HG03342 (cell line): ENCODE data around the gene MSH2.
A peak's percentile ranks its signal among the peaks of the same experiment; 100 is the strongest.

Experiments used
- ATAC-seq: cut with Tn5 transposase; IDR thresholded peaks from one replicate; pipeline ENCODE4 v1.9.1; 2021; ENCODE audit warnings: mild to moderate bottlenecking, moderate library complexity; ENCODE audit not compliant: unreplicated experiment

MSH2 gene

GRCh38 chr2:47504174-47504810 is 101.3 kb downstream of the MSH2 start:
- ATAC-seq, result no peak

GRCh38 chr2:47506024-47506423 is 103.1 kb downstream of the MSH2 start:
- ATAC-seq, result no peak

GRCh38 chr2:47506436-47506835 is 103.5 kb downstream of the MSH2 start:
- ATAC-seq, result no peak

GRCh38 chr2:47508080-47508479 is 105.1 kb downstream of the MSH2 start:
- no peak for ATAC-seq

- no peak for ATAC-seq
Observed at GRCh38 chr2:47508641-47509040, 105.7 kb downstream of the MSH2 start.

- no peak for ATAC-seq
Observed at GRCh38 chr2:47509250-47509649, 106.3 kb downstream of the MSH2 start.

- no peak for ATAC-seq
Observed at GRCh38 chr2:47509821-47510385, 106.9 kb downstream of the MSH2 start.

- no peak for ATAC-seq
Observed at GRCh38 chr2:47510745-47511144, 107.8 kb downstream of the MSH2 start.

GRCh38 chr2:47512581-47513083 is 109.7 kb downstream of the MSH2 start:
- ATAC-seq, result no peak

GRCh38 chr2:47513981-47514520 is 111.1 kb downstream of the MSH2 start:
- ATAC-seq, result no peak

GRCh38 chr2:47516360-47517104 is 113.6 kb downstream of the MSH2 start:
- ATAC-seq, result no peak

GRCh38 chr2:47518497-47519146 is 115.7 kb downstream of the MSH2 start:
- no peak for ATAC-seq

GRCh38 chr2:47519147-47519537 is 116.2 kb downstream of the MSH2 start:
- no peak for ATAC-seq

- ATAC-seq, result no peak
Observed at GRCh38 chr2:47519604-47520301, 116.8 kb downstream of the MSH2 start.

- ATAC-seq, result no peak
Observed at GRCh38 chr2:47520302-47520630, 117.3 kb downstream of the MSH2 start.

- peak; percentile 76 for ATAC-seq
Observed at GRCh38 chr2:47520825-47521665, 118.1 kb downstream of the MSH2 start.

- ATAC-seq, result no peak
Observed at GRCh38 chr2:47521666-47522285, 118.8 kb downstream of the MSH2 start.

- no peak for ATAC-seq
Observed at GRCh38 chr2:47525167-47525566, 122.2 kb downstream of the MSH2 start.

- ATAC-seq, result no peak
Observed at GRCh38 chr2:47528455-47528854, 125.5 kb downstream of the MSH2 start.
